Muscle of back (tissue), 11 donors: ENCODE results near the gene ATG13. TPM values are rescaled to one million over a fixed set of nuclear protein-coding genes. Genes with fewer than 3 reads are reported as not detected.

Experiments used
- DNase-seq, 3 donors: peaks; one replicate each; pipeline versions ENCODE4 v3.0.0 to v3.0.0-alpha.2; 2013
- polyA plus RNA-seq, 10 donors: library from polyadenylated mRNA; unstranded; fragments of 120-200 nt; gene quantifications; one replicate each; pipeline ENCODE4 v1.2.1, GENCODE V29; 2013; ENCODE audit not compliant: insufficient read length in 10 of 10

ATG13 gene
- polyA plus RNA-seq, 10 donors = 28.8 to 47.7 (median 34.6) TPM

DNA sequence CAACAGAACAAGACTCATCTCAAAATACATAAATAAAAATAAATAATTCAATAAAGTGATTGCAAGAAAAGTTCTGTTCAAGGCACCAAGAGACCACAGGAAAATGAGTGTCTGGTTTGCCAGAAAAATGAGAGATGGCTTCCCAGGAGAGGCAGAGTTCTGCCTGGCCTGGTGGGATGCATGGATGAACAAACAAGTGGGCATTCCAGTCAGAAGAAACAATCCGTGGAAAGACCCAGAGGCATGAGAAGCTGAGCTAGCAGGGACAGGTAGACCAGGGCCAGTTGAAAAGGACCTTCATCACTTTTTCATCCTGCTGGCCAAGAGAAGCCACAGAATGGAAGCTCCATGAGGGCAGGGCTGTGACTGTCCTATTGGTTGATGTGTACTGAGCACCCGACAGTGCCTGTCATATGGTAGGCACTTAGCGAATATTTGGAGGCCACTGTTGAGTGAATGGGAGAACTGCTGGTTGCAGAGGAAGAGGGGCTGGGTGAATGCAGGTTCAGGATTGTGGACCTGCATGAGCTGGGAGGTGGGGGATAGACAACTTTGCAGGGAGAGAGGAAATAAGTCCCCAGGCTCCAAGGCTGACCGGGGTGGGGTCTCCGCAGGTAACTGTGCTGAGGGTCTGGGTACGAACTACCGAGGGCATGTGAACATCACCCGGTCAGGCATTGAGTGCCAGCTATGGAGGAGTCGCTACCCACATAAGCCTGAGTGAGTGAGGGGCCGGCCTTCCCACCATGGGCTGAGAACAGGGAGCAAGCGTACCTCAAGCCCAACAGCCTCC lies 105.4 kb downstream of the ATG13 start:
- DNase-seq = no peak

DNA sequence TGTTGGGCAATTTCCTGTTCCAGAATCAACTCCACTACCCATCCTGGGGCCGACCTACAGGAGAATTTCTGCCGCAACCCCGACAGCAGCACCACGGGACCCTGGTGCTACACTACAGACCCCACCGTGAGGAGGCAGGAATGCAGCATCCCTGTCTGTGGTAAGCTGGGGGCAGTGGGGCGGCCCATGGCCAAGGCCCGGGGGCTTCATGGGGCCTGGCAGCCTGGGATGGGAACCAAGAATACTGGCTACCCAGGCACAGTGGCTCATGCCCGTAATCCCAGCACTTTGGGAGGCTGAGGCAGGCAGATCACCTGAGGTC lies 106.0 kb downstream of the ATG13 start:
- DNase-seq = no peak

DNA sequence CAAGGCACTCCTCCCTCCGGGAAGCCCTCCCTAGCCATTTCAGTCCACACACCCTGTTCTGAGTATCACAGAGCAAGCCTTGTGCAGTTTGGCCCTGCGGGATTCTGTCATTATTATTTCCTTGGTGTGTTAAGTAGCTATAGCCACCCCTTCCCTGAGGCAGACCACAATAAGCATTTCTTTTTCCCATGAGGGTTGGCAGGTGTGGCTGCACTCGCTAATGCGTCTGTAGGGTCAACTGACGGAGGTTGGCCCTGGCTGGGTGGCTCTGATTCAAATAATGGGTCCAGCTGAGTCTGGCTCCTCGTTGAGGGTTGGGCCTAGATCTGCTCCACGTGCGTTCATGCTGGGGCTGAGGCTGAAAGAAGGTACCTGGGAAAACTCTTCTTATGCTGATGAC lies 106.7 kb downstream of the ATG13 start:
- no peak for DNase-seq

Other genes with a start within 250 kb of the ATG13 start
- 100 to 1,000 TPM in 9 of 10 donors, 10 to 100 TPM in 1; 87.8 to 305 (median 171) TPM for gene MDK, start 235.9 kb upstream of the ATG13 start, polyA plus RNA-seq
- under 1 TPM in 4 of 10 donors, not detected in 6; 0.08 to 0.15 (median 0.11) TPM for gene CHRM4, start 225.8 kb upstream of the ATG13 start, polyA plus RNA-seq
- 10 to 100 TPM; 10.4 to 14.6 (median 11.8) TPM for gene AMBRA1, start 23.5 kb upstream of the ATG13 start, polyA plus RNA-seq
- gene HARBI1, start 326 bp upstream of the ATG13 start, polyA plus RNA-seq = 1 to 10 TPM; 2.4 to 3.5 (median 3.0) TPM
- gene ARHGAP1, start 83.1 kb downstream of the ATG13 start, polyA plus RNA-seq = 10 to 100 TPM; 34.3 to 43.3 (median 37.0) TPM
- 10 to 100 TPM in 1 of 10 donors, 1 to 10 TPM in 9; 5.4 to 14.6 (median 6.9) TPM for gene ZNF408, start 83.5 kb downstream of the ATG13 start, polyA plus RNA-seq
- under 1 TPM in 1 of 10 donors, not detected in 9; 0.50 TPM for gene F2, start 101.7 kb downstream of the ATG13 start, polyA plus RNA-seq
- gene CKAP5, start 228.7 kb downstream of the ATG13 start, polyA plus RNA-seq = 10 to 100 TPM; 43.5 to 70.1 (median 55.1) TPM